Activated naive CD8-positive, alpha-beta T cell treated with anti-CD3 and anti-CD28 coated beads for 36 hours (primary cell): Measurements from ENCODE around the gene MAN2A1. TPM values are rescaled to one million over a fixed set of nuclear protein-coding genes. Genes with fewer than 3 reads are reported as not detected.
"Not testable (repeated sequence)": the region's sequence is repeated elsewhere in the genome, so short reads cannot be mapped to it uniquely, and the experiment has no call there.

Source experiments
- DNase-seq: peaks from one replicate; pipeline ENCODE4 v3.0.0; 2021
- H3K27ac Mint-ChIP-seq: one replicate; pipeline ENCODE4 v1.8.0; 2022; ENCODE audit warnings: mild to moderate bottlenecking, moderate library complexity, mixed read lengths
- H3K27me3 Mint-ChIP-seq: one replicate; pipeline ENCODE4 v1.8.0; 2022; ENCODE audit warnings: mild to moderate bottlenecking, mixed read lengths
- H3K36me3 Mint-ChIP-seq: one replicate; pipeline ENCODE4 v1.8.0; 2021; ENCODE audit warnings: mild to moderate bottlenecking, mixed read lengths
- H3K4me1 Mint-ChIP-seq: one replicate; pipeline ENCODE4 v1.8.0; 2021; ENCODE audit warnings: mixed read lengths
- H3K4me3 Mint-ChIP-seq: one replicate; pipeline ENCODE4 v1.8.0; 2022; ENCODE audit warnings: mild to moderate bottlenecking, moderate library complexity, mixed read lengths
- H3K9me3 Mint-ChIP-seq: one replicate; pipeline ENCODE4 v1.8.0; 2022; ENCODE audit warnings: mixed read lengths
- total RNA-seq, 2 experiments: library from RNA; stranded (reverse); gene quantifications; one replicate each; pipeline ENCODE4 v1.2.3, GENCODE V29; 2021

MAN2A1 gene
- total RNA-seq, 2 experiments from 2014 or later: 28.7 to 28.8 TPM

DNA sequence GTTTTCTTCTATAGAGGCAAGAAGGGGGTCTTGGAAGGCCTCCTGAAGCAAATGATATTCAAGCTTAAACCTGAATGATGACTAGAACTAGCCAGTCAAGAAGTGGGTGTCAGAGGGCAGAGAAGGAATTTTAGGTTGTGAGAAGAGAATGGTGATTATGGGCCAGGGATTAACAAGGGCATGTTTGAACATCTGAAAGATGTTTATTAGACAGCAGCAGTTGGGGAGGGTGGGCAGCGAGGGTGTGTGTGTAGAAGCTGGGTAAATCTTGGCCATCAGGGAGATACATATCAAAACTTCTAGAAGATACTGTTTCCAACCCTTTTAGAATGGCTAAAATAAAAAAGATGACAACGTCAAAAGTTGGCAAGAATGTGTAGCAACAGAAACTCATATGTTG, 54.5 kb downstream of the MAN2A1 start:
- no peak overlapping the region for H3K27ac Mint-ChIP-seq
- no peak for DNase-seq
- H3K4me1 Mint-ChIP-seq: peaks cover 27% of the 10 kb centered on the region
- peaks cover 1% of the 10 kb centered on the region for H3K9me3 Mint-ChIP-seq
- no peaks in the 10 kb centered on the region for H3K27me3 Mint-ChIP-seq
- peaks cover 40% of the 10 kb centered on the region for H3K36me3 Mint-ChIP-seq
- H3K4me3 Mint-ChIP-seq: no peak overlapping the region

DNA sequence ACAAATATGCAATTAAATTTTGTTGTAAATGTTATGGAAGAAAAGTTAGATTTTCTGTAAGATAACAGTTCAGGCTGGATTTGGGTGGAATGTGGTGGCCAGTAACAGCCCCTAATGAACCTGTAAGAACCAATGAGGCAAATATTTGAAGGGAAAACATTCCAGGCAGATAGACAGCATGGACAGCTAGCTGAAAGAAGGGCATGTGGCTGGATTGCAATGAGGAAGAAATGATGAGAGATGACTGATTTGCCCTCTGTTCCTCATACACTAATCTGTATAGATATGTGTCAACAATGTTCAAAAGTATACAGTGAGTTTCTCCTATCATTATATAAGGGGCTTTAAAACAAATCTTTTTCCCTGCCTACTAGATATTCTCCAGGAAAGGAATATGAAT, 58.8 kb downstream of the MAN2A1 start:
- Mint-ChIP-seq H3K4me3 (no peak overlapping the region), H3K27me3 (no peaks in the 10 kb centered on the region), H3K27ac (no peak overlapping the region), H3K9me3 (peaks cover 4% of the 10 kb centered on the region), H3K36me3 (peaks cover 30% of the 10 kb centered on the region), H3K4me1 (peaks cover 22% of the 10 kb centered on the region)
- DNase-seq: no peak

DNA sequence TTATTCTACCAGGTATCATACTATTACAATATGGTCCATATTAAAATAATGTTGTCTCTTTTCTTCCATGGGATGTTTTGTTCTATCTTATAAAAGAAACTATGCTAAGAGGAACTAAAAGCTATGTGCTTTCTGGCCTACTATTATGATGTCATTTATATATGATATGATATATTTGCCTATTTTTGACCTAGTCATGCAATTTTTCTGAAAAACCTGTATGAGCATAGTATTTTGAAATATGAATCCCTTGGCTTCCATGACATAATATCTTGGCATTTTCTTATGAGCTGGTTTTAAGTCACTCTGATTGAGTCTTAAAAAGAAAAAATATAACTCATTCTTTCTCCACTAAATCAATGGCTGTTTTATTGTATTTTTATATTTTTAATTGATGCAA, 60.7 kb downstream of the MAN2A1 start:
- Mint-ChIP-seq H3K9me3 (peaks cover 3% of the 10 kb centered on the region), H3K4me1 (peaks cover 27% of the 10 kb centered on the region), H3K27me3 (no peaks in the 10 kb centered on the region), H3K36me3 (peaks cover 21% of the 10 kb centered on the region), H3K27ac (no peak overlapping the region), H3K4me3 (no peak overlapping the region)
- no peak for DNase-seq

DNA sequence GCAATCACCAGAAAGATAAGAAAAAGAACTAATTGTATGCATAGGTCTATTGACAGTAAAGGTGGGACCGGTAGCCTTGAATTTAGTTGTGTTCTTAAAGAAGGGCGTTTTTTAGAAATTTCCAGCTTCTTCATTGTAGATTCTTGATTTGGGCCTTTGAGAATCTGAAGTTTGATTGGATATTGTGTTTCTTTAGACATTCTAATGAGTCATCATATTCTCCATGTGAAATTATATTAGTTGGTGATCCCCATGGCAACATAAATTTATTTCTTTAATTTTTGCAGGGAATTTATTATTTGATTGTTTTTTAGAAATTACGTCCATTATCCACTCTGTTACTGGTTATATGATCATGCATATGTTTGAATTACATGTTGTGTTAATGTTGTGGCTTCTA, 63.6 kb downstream of the MAN2A1 start:
- Mint-ChIP-seq H3K36me3 (peaks cover 42% of the 10 kb centered on the region), H3K4me3 (no peak overlapping the region), H3K27ac (no peak overlapping the region), H3K4me1 (peaks cover 20% of the 10 kb centered on the region), H3K27me3 (no peaks in the 10 kb centered on the region), H3K9me3 (peaks cover 3% of the 10 kb centered on the region)
- DNase-seq: no peak

DNA sequence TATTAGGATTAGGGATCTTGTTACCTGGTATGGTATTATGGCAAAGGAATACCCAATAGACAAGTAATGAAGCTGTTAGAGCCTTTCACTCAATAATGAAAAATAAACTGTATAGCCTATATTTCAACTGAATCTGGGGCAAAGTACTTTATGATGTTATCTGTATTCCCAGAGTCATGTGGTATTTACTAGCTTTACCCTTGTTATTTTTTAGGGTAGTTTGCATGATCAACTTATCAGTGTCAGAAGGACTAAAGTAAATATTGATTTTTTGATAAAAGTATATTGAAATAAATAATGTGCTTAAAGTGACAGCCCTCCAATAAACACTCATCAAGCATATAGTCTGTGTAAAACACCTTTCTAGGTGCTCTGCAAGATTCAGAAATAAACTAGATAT, 64.6 kb downstream of the MAN2A1 start:
- Mint-ChIP-seq H3K27ac (no peak overlapping the region), H3K36me3 (peaks cover 48% of the 10 kb centered on the region), H3K4me1 (peaks cover 19% of the 10 kb centered on the region)

DNA sequence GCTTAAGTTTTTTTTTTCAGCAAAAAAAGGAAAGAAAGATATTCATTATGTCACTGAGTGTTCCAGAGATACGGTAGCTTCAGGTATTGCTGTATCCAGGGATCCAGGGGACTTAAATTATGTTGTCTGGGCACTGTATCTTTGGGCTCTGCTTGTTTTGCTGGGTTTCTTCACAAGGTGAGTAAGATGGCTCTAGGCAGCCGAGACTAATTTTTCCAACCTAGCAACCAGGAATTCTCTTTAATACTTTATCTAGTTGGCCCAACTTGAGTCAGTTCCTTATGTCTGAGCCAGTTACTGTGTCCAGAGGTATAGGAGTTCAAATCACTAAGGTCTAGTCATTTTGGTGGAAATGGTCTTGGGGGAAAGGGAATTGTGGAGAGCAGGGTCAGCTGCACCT, 66.0 kb downstream of the MAN2A1 start:
- Mint-ChIP-seq H3K9me3 (peaks cover 11% of the 10 kb centered on the region), H3K4me3 (no peak overlapping the region), H3K4me1 (peaks cover 21% of the 10 kb centered on the region), H3K27ac (no peak overlapping the region), H3K36me3 (peaks cover 60% of the 10 kb centered on the region), H3K27me3 (no peaks in the 10 kb centered on the region)
- no peak for DNase-seq

More for the DNA sequence above, 64.6 kb downstream of the MAN2A1 start:
- DNase-seq: no peak
- Mint-ChIP-seq H3K4me3 (no peak overlapping the region), H3K27me3 (no peaks in the 10 kb centered on the region), H3K9me3 (peaks cover 4% of the 10 kb centered on the region)

DNA sequence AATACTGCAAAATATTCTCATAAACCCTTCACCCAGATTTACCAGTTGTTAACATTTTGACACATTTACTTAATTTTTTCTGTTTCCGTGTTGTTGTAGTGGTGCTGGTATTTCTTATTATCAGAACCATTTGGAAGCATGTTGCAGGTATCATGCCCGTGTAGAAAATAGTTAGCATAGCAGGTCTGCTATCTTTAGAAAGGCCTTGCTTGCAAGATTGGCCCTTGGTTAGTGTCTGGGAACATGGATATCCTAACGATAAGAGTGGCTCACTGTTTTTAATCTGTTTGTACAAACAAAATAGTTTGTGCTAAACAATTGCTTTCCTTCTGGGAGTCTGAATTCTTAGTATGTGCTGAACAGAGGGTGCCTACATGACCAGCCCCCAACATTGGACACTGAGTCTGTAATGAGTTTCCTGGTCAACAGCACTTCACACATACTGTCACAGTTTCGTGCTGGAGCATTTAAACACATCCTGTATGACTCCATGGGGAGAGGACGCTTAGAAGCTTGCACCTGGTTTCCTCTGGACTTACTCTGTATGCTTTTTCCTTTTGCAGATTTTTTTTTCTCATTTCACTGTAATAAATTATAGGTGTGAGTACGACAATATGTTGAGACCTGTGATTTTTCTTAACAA, 66.9 kb downstream of the MAN2A1 start:
- Mint-ChIP-seq H3K36me3 (peaks cover 56% of the 10 kb centered on the region), H3K4me3 (no peak overlapping the region), H3K4me1 (peaks cover 18% of the 10 kb centered on the region), H3K9me3 (peaks cover 8% of the 10 kb centered on the region), H3K27me3 (no peaks in the 10 kb centered on the region), H3K27ac (no peak overlapping the region)
- DNase-seq: no peak

DNA sequence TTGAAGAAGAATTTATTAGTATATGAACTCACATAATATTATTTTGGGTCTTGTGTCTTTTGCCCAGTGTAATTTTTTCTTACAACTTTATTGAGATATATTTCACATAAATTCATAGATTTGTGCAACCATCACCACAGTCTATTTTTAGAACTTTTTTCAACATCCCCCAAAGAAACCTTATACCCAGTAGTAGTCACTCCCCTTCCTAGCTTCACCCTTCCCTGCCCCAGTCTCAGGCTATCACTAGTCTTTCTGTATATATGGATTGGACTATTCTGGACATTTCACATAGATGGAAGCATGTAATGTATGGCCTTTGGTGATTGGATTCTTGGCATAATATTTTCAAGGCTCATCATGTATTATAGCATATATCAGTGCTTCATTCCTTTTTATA, 67.8 kb downstream of the MAN2A1 start:
- peaks cover 52% of the 10 kb centered on the region for H3K36me3 Mint-ChIP-seq
- H3K4me1 Mint-ChIP-seq: peaks cover 21% of the 10 kb centered on the region
- peaks cover 12% of the 10 kb centered on the region for H3K9me3 Mint-ChIP-seq
- no peak overlapping the region for H3K4me3 Mint-ChIP-seq
- H3K27me3 Mint-ChIP-seq: no peaks in the 10 kb centered on the region
- H3K27ac Mint-ChIP-seq: no peak overlapping the region
- no peak for DNase-seq

DNA sequence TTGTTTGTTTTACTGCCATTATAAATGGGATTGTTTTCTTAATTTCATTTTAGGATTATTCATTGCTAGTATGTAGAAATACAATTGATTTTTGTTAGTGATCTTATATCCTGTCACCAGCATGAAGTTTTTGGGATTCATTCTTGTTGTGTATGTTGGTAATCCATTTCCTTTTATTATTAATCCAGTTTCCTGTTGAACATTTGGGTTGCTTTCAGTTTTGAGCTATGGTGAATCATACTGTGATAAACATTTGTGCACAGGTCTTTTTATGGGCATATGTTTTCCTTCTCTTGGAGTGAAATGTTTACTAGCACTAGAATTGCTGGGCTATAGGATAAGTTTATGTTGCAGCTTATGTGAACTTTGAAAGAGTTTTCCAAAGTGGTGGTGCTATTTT, 69.6 kb downstream of the MAN2A1 start:
- H3K27ac Mint-ChIP-seq: no peak overlapping the region
- H3K9me3 Mint-ChIP-seq: peaks cover 15% of the 10 kb centered on the region
- H3K36me3 Mint-ChIP-seq: peaks cover 56% of the 10 kb centered on the region

DNA sequence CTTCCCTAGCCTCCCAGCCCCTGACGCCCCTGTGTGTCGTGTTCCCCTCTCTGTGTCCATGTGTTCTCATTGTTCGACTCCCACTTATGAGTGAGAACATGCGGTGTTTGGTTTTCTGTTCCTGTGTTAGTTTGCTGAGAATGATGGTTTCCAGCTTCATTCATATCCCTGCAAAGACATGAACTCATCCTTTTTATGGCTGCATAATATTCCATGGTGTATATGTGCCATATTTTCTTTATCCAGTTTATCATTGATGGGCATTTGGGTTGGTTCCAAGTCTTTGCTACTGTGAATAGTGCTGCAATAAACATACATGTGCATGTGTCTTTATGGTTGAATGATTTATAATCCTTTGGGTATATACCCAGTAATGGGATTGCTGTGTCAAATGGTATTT, 70.4 kb downstream of the MAN2A1 start:
- not testable (repeated sequence) for DNase-seq, H3K27me3 Mint-ChIP-seq, H3K27ac Mint-ChIP-seq, H3K4me3 Mint-ChIP-seq
- peaks cover 17% of the 10 kb centered on the region for H3K4me1 Mint-ChIP-seq
- peaks cover 15% of the 10 kb centered on the region for H3K9me3 Mint-ChIP-seq
- peaks cover 59% of the 10 kb centered on the region for H3K36me3 Mint-ChIP-seq

More for the DNA sequence above, 69.6 kb downstream of the MAN2A1 start:
- no peak for DNase-seq
- Mint-ChIP-seq H3K4me3 (no peak overlapping the region), H3K27me3 (no peaks in the 10 kb centered on the region), H3K4me1 (peaks cover 15% of the 10 kb centered on the region)

DNA sequence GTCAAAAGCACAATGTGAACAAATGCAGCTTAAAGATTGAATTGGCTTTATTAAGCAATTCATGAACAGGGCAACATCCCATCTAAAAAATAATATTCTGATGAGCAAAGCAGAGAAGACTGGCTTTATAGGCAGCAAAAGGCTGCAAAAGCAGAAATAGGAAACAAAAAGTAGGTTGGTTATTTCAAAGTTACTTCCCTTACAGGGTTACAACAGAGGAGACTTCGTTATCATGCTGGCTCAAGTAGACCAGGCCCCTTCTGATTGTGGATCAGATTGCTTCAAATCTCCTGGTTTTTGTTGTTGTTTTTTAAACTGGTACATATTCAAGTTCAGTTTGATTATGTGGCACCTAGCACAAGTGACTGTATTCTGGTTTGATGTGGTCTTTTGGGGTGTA, 73.1 kb downstream of the MAN2A1 start:
- H3K36me3 Mint-ChIP-seq: peaks cover 47% of the 10 kb centered on the region
- peaks cover 15% of the 10 kb centered on the region for H3K9me3 Mint-ChIP-seq
- no peak overlapping the region for H3K4me3 Mint-ChIP-seq
- H3K27ac Mint-ChIP-seq: no peak overlapping the region
- H3K4me1 Mint-ChIP-seq: peaks cover 16% of the 10 kb centered on the region
- no peaks in the 10 kb centered on the region for H3K27me3 Mint-ChIP-seq
- no peak for DNase-seq

DNA sequence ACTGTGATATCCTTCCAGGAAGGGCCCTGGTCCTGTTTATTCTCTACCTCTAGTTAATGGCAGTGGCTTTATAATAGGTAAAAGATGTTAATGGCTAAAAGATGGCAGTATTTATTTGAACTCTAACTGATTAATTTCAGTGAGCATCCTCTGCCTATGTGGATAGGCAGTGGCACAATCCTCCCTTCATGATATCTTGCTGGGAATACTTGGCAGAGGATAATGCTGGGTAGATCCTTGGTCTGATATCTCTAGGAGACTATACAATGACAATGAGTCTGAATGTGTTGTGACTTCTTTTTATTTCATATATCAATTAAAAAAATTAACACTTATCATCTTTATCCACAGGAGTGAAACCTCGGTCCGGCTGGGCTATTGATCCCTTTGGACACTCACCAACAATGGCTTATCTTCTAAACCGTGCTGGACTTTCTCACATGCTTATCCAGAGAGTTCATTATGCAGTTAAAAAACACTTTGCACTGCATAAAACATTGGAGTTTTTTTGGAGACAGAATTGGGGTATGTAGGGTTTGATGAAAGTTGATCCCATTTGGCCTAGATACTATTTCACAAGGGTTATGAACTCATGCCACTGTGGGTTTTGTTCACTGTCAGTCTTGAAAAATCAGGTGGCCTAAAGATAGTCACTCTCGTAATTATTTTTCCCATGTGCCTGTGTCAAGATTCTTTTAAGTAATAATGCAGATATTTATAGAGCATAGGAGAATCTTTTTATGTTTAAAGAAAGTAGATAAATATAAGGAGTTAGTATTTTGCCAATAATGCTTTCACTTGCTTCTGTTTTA, 77.7 kb downstream of the MAN2A1 start:
- peaks cover 8% of the 10 kb centered on the region for H3K4me1 Mint-ChIP-seq
- no peak overlapping the region for H3K4me3 Mint-ChIP-seq
- H3K9me3 Mint-ChIP-seq: peaks cover 4% of the 10 kb centered on the region
- DNase-seq: no peak
- no peak overlapping the region for H3K27ac Mint-ChIP-seq
- peaks cover 44% of the 10 kb centered on the region for H3K36me3 Mint-ChIP-seq
- no peaks in the 10 kb centered on the region for H3K27me3 Mint-ChIP-seq

DNA sequence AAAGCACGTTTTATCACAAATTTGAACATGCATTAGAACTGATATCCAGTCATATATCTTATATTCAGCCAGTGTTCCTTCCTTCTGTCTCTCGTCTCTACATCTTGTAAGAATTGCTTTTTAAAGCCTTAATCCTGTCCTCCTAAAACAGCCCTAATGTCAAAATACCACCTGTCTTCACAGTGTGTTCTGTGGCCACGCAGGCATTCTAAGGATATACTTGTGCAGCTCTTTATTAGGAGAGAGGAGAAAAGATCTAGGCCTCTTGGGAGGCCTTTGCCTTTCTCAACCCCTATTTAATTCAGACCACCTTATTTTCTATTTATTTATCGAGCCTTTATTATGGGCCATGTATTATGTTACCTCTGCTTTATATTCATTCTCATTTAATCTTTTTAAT, 78.3 kb downstream of the MAN2A1 start:
- Mint-ChIP-seq H3K4me3 (no peak overlapping the region), H3K27me3 (no peaks in the 10 kb centered on the region), H3K27ac (no peak overlapping the region), H3K9me3 (no peaks in the 10 kb centered on the region), H3K4me1 (peaks cover 7% of the 10 kb centered on the region), H3K36me3 (peaks cover 44% of the 10 kb centered on the region)
- DNase-seq: no peak

DNA sequence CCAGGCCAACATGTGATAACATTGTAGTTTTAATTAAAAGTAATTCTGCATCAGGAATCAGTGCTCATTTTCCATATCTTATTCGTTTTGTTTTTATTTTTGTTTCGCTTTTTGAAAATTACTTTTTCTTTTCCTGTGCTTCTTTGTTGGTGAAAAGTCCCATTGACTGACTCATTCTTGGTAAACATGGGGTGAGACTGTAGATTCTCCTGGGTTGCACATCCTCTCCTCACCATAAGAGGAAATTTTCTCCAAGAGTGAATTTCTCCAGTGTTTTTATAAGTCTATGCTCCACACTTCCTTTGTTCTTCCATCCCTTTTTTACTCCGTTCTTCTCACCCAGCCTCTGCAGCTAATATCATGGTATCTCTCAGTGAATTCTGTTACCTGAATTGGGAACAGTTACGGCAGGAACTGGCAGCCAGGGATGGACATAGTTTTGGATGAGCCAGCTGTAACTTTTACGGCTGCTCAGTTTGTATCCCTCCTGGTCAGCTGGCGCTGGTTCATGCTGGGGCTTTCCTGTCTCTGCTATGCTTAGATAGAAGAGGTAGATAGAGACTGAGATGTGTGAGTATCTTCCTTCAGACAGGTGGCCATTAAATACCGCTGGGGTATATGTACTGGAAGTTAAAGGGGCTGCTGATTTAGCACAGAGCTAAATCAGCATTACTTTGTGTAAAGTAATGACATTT, 80.0 kb downstream of the MAN2A1 start:
- H3K36me3 Mint-ChIP-seq: peaks cover 40% of the 10 kb centered on the region
- H3K9me3 Mint-ChIP-seq: no peaks in the 10 kb centered on the region
- no peak for DNase-seq
- H3K27me3 Mint-ChIP-seq: no peaks in the 10 kb centered on the region
- peaks cover 7% of the 10 kb centered on the region for H3K4me1 Mint-ChIP-seq
- H3K27ac Mint-ChIP-seq: no peak overlapping the region
- no peak overlapping the region for H3K4me3 Mint-ChIP-seq

DNA sequence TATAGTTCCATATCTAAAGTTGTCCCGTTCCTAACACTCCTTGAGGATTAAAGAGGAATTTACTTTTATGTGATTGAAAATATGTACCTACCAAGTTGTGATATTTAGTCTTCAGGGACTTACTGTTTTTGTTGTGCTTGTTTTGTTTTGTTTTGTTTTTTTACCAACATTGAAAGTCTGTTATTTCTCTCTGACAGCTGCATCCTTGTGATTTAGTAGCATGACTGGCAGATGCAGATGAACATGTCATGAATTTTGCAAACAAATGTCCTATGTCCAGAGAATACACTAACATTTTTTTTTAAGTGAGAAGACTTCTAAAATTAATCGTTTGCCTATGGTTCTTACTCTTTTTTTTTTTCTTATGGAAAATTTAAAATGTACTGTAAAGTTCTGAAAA, 85.4 kb downstream of the MAN2A1 start:
- Mint-ChIP-seq H3K4me3 (no peak overlapping the region), H3K4me1 (peaks cover 12% of the 10 kb centered on the region), H3K27ac (no peak overlapping the region), H3K27me3 (no peaks in the 10 kb centered on the region), H3K9me3 (no peaks in the 10 kb centered on the region), H3K36me3 (peaks cover 41% of the 10 kb centered on the region)
- DNase-seq: no peak
